HG03097 (cell line): Measurements from ENCODE around the gene ITM2C.
A peak's percentile ranks its signal among the peaks of the same experiment; 100 is the strongest.

Experiments
- ATAC-seq: cut with Tn5 transposase; IDR thresholded peaks from one replicate; pipeline ENCODE4 v1.9.1; 2021; ENCODE audit not compliant: unreplicated experiment, low FRiP score

ITM2C gene

DNA sequence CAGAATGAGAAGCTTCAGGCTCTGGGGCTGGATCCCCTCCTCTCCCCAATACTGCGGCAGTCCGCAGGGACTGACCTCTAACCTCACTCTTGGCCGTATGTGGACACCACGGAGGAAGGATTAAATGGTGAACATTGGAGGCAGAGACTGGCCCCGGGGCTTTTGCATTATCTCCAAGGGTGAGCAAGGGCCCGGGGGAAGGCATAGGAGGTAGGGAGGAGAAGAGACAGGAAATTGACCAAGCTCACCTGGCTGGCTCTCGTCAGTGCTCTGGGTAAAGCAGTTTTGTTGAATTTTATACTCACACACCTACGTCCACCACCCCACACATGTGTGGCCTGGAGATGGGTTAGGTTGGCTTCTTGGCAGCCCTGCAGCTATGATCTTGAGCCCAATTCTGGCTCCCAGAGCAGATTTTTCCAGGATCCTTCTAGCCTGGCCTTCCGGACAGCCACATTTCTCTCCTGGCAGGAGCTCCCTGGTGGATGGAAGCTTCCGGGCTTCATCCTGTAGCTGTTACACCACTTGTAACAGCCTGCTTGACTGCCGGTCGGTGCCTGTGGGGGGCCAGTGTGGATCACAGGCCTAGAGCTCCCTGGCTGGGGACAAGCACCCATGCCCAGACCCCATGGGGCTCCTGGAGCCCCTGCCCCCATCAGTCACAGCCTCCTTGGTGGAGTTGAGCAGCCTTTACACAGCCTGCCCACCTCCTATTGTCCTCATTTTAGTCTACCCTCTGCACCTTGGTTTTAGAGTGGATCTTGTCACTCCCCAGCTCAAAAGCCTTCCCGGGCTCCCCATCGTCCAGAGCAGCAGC lies 7.6 kb downstream of the ITM2C start:
- ATAC-seq, result no peak

DNA sequence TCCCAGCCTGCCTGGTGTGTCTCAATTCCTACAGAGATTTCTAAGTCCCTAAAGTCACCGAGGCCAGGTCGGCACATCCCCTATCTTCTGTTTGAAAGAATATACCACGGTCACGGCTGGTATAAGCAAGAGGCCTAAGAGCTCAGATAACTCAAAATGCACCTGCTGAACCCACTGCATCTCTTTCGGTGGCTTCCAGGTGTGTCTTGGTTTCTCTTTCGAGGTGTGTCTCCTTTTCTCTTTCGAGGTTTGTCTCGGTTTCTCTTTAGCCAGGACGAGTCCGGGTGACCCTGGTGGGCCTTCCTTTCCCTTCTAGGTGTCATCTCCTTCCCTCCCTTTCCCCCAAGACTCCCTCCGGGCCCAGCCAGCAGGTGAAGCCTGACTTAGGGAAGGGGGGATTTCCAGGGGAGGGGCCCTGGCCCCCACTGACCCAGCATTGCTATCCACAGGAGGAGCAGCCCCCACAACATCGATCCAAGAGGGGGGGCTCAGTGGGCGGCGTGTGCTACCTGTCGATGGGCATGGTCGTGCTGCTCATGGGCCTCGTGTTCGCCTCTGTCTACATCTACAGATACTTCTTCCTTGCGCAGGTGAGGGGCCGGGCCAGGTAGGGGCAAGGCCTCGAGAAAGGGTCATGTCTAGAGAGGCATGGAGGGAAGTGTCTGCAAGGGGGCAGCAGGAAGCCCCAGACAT lies 8.4 kb downstream of the ITM2C start:
- ATAC-seq, result peak; percentile 49

- ATAC-seq, result peak; percentile 51
Observed at GRCh38 chr2:230873661-230874401, 9.1 kb downstream of the ITM2C start.

GRCh38 chr2:230874456-230874855 lies 9.7 kb downstream of the ITM2C start:
- no peak for ATAC-seq

GRCh38 chr2:230874876-230875275 lies 10.1 kb downstream of the ITM2C start:
- no peak for ATAC-seq

DNA sequence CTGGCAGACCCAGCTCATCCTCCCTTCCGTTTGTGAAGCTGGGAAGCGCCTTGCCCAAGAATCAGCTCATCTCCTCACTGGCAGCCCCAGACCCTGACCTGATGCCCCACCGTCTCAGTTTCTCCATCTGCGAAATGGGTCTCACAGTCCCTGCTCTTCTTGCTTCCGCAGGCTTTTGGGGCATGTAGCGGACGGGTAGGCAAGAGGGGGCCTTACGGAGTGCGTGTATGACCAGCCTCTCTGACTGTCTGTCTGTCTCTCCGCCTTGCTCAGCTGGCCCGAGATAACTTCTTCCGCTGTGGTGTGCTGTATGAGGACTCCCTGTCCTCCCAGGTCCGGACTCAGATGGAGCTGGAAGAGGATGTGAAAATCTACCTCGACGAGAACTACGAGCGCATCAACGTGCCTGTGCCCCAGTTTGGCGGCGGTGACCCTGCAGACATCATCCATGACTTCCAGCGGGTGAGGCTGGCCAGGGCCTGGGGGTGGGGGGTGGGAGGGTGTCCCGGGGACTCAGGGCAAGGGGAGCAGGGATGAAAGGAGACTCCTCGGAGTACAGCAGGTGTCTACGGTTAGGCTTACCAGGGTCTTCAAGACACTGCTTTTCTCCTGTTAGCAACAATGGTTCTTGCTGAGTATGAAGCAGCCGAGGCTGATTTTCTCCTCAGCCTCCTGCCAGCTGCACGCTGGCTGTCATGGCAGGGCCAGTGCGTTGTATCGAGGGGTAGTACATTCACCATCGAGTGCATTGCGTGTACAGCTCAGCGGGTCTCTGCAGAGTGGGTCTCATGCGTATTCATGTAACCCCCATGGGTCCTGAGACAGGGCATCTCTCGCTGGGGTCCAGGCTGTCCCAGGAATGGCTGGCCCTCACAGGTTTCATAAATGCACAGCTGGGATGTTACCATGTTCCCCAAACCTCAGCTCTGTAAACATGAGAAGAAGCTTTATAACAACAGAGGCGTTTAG lies 10.9 kb downstream of the ITM2C start:
- ATAC-seq, result no peak

DNA sequence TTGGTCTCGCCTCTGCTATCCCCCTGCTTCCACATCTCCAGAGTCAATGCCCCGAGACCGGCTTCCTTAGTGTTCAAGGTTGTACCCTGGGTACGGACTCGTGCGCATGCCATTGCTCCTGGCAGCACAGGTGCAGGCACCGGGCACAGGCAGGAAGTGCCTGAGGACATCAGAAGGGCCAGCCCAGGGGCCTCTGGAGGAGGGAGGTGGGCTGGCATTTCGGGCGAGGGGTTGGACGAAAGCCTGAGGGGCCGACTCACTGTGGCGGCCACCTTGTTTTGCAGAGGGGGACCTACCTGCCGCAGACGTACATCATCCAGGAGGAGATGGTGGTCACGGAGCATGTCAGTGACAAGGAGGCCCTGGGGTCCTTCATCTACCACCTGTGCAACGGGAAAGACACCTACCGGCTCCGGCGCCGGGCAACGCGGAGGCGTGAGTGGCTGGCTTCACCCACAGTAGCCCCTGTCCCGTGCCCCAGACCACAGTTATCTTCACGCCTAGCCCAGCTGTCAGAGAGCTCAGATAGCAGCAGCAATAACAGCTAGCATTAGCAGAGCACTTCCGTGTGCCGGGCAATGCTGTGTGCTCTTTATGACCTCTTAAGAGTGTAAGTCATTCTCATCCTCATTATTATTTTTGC lies 12.5 kb downstream of the ITM2C start:
- no peak for ATAC-seq

DNA sequence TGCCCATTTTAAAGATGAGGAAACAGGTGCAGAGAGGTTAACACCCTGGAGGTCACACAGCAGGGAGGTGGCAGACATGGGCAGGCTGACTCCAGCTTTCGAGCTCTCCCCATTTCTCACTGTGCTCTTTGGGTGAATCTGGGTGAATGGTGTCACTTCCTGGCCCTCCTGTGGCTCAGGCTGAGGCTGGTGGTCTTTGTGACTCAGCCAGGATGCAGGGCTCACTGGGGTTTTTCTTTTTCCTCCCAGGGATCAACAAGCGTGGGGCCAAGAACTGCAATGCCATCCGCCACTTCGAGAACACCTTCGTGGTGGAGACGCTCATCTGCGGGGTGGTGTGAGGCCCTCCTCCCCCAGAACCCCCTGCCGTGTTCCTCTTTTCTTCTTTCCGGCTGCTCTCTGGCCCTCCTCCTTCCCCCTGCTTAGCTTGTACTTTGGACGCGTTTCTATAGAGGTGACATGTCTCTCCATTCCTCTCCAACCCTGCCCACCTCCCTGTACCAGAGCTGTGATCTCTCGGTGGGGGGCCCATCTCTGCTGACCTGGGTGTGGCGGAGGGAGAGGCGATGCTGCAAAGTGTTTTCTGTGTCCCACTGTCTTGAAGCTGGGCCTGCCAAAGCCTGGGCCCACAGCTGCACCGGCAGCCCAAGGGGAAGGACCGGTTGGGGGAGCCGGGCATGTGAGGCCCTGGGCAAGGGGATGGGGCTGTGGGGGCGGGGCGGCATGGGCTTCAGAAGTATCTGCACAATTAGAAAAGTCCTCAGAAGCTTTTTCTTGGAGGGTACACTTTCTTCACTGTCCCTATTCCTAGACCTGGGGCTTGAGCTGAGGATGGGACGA lies 13.2 kb downstream of the ITM2C start:
- ATAC-seq, result no peak

GRCh38 chr2:230878599-230879188 lies 14.0 kb downstream of the ITM2C start:
- ATAC-seq, result no peak

DNA sequence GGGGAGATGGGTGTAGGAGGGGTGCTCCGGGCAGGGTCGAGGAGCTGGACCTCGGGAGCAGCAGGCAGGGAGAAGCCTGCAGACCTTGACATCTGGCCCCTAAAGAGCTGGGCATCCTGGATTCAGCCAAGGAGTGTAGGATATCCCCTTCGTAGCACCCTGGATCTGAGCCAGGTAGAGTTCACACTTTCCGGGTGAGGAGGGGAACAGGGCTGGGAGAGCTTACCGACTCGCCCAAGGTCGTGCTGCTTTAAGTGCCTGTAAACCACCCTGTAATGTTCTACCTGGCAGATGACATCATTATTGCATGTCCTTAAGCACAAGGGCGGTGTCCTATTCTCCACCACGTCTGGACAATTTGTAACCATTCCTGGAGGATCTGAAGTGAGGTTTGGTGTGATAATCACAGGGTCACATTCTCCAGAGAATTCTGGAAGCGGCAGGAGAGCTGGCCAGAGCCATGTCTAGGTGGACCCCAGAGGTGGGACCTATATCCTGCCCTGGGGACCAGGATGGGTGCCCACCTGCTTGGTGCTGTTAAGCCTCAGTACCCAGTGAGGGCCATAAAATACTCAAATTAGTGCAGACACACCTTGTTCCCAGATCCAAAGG lies 14.6 kb downstream of the ITM2C start:
- ATAC-seq, result no peak

DNA sequence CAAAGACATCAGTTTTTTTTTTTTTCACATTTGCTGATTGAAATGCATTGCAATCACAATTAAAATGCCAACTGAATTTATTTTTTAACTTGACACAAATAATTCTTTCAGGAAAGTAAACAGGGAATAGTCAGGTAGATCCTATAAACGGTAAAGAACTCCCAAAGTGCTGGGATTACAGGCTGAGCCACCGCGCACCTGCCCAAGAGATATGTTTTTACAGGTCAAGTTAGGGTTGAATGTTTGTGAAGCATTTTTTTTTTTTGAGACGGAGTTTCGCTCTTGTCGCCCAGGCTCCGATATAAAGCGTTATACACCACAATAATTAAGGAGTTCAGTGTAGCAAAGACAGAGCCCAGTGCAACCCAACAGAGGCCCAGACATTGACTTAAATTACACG lies 15.1 kb downstream of the ITM2C start:
- no peak for ATAC-seq

DNA sequence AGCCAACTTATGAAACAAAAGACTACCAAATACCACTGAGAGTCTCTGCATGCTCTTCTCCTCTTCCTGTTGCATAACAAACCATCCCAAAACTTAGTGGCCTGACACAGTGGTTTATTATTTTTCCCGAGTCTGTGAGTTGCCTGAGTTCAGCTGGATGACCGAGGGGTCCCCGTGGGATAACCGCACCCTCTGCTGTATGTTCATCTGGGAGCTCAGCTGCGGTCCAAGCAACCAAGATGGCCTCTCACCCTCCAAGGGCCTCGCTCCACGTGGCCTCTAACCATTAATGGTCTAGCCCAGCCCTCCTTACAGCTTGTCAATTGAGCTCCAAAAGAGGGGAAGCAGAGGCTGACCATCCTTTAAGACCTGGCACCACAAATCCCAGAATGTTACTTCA lies 17.1 kb downstream of the ITM2C start:
- ATAC-seq, result no peak

GRCh38 chr2:230885463-230886130 lies 20.9 kb downstream of the ITM2C start:
- no peak for ATAC-seq

DNA sequence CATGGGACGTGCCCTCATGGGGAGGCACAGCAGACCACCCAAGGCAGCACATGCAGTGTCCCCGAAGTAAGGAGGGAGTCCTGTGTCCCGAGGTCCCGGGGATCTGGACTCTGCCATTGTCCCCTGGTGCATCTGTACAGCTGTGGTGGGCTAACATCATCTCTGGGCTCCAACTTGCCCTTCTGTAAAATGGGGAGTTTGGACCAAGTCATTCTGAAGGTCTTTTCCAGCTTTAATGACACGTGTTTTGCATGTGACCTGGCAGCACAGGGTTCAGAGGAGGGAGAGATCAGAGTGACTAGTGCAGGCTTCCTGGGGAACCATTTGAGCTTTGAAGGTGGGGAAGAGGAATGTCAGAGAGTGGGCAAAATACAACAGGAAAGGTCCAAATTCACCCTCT lies 21.5 kb downstream of the ITM2C start:
- no peak for ATAC-seq

- ATAC-seq, result no peak
Observed at GRCh38 chr2:230886671-230887071, 21.9 kb downstream of the ITM2C start.

DNA sequence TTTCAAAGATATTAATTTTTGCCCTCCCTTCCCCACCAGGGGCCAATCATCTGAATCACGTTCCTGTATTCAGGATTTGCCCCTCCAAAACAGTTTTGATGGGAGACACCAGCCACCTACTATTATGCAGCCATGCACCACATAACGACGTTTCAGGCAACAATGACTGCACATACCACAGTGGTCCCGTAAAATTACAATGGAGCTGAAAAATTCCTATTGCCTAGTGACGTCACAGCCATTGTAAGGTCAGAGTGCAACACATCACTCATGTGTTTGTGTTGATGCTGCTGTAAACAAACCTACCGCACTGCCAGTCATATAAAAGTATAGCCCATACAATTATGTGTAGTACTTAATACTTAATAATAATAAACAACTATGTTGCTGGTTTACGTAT lies 22.6 kb downstream of the ITM2C start:
- ATAC-seq, result no peak

DNA sequence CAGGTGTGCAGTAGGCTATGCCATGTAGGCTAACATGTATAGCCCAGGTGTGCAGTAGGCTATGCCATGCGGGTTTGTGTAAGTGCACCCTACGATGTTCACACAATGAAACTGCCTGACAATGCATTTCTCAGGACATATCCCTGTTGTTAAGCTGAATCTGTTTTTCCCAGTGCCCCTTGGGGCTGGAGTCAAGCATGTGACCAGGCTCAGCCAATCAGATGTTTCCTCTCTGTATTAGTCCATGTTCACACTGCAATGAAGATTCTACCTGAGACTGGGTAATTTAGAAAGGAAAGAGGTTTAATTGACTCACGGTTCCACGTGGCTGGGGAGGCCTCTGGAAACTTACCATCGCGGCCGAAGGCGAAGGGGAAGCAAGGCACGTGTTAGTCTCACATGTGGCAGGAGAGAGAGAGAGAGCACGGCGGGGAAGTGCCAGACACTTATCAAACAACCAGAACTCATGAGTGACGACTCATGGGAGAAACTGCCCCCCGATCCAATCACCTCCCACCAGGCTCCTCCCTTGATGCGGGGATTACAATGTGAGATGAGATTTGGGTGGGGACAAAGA lies 24.2 kb downstream of the ITM2C start:
- no peak for ATAC-seq
